ELR (cell line): Measurements from ENCODE around the gene RAB15.

Source experiments
- DNase-seq: peaks from one replicate; pipeline ENCODE4 v3.0.0-alpha.2; 2015; ENCODE audit warnings: low read depth

Gene RAB15

DNA sequence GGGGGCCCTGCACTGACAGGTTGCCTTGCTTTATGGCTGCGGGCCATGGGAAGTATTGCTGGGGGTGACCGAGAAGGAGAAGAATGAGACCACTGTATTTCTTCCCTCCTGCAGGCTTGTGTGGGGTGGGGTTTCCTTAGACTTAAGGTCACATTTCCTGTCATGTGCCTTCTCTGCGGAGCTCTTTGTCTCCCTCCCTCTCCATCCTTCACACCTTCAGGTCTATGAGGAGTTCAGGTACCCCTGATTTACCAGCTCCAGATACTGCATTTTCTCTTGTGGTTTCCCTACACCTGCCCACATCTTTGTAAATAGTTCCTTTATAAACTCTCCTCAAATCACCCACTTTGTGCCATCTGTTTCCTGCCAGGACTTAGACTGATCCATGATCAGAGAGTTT, 18.2 kb upstream of the RAB15 start:
- no peak for DNase-seq

DNA sequence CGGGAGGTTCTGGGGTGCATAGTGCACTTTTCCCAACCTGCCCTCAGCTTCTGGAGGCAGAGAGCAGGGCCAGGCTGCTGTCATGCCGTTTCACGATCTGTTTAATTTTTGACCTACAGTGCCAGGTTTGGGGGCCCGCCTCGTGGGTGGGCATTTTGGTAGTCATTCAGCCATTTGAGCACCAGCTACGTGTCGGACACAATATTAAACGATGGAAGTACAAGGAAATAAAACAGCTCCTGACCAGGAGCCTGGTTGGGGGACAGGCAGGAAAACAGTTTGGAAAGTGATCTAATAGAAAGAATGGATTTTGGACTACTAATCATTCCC, 15.3 kb upstream of the RAB15 start:
- DNase-seq = no peak

DNA sequence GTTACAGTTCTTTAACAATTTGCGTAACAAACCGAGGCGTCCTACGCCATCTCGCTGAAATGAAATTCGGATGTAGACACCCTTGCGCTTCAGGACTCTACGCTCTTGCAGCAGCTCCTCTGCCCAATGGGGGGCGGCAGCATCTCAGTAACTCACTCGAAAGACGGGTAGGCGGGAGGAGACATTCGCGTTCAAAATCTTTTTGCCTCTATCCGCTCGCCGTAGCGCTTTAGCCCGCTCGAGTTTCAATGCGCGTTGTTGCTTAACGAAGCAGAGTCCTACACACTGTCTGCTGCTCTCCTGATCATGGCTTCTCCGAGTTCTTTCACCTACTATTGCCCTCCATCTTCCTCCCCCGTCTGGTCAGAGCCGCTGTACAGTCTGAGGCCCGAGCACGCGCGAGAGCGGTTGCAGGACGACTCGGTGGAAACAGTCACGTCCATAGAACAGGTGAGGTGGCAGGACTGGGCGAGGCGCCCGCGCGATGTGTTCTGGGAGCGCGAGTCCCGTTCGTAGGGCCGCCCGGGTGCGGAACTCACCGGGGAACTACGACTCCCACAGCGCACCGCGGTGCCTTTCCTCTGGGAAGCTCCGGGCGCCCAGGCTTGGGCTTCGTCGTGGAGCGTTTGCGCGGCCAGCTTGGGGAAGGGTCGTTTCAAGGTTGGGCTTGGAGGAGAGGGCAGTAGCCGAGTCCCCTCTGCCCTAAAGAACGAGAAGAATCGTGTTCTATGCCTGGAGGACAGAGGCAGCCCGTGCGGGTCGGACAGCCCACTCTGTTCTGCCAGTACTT, 14.7 kb upstream of the RAB15 start, which contains the start of gene FNTB:
TSS of gene FNTB (plus strand) at position 248 of the 790 bp plus-strand sequence. CDS start at position 307, 59 bp downstream.
- peak; percentile 97 for DNase-seq

DNA sequence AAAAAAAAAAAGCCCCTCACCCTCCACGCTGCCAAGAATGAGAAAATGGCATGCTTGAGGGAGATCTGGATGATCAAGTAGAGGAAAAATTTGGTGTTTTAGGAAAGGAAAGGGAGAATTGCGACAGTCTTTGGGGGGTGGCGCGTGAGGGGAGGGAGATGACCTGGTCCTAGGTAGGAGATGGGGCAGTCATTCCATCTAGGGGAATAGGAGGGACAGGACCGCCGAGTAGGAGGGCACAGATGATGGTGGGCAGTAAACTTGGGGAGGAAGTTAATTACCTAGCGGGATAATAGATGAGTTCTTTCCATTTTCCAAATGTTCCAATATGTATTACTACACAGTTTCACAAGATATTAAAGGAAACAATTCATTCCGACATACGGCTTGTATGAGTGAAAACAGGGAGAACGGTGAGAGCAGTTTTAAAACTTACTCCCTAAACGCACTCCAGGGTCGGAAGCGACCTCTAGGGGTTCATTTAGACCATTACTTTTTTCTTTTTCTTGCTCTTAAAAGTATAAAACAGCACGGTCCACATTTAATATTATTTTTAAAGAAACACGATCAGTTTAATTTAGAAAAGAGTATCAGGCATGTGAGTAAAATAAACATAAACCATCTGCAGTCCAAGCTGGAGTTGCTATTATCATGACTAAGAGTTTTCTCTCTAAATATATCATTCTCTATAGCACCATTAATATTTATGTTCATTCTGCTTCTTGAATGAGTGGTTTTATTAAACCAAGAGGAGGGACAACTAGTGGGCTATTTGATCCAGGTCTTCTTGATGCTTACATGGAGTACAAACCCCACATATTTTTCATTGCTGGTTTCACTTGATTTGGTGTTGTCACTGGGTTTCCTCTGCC, 11.5 kb upstream of the RAB15 start:
- DNase-seq = peak; percentile 72

DNA sequence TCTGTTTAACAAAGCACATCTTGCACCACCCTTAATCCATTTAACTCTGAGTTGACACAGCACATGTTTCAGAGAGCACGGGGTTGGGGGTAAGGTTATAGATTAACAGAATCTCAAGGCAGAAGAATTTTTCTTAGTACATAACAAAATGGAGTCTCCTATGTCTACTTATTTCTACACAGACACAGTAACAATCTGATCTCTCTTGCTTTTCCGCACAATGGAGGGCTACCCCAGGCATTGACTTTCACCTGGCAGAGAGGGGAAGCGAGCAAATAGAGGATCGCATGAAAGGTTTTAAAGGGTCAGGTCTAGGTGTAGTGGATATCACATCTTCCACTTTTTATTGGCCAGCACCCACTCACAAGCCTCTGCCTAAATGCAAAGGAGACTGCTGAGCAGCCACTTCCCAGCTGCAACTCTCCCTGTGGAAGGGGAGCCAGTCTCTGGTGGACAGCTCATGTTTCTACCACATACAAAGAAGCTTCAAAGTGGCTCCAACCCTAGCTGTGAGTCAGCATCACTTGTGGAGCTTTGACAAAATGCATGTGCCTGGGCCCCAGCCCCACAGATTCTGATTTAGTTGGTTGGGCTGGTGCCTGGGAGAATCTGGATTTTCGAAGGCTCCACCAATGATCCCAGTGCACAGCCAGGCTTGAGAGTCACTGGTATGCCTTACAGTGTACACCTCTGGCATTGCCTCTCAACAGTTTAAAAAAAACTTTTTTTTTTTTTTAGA, 7.4 kb upstream of the RAB15 start:
- DNase-seq = no peak

DNA sequence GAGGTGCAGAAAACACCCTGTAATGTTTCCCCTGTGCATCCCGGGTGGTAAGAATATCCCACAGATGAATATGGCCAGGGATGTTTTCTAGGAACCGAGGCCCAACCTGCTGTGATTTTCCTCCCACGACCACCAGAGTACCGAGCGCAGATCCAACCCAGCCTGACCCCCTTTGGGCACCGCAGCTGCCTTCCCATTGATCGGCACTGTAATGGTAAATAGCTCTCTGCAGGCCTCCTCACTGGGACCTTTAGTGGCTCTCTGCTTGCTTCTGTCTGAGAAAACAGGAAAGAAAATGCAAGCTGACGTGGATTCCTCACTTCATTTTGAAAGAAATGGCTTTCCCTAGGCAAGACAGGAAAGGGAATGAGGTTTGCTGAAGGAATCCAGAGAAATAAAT, 2.4 kb upstream of the RAB15 start:
- no peak for DNase-seq

DNA sequence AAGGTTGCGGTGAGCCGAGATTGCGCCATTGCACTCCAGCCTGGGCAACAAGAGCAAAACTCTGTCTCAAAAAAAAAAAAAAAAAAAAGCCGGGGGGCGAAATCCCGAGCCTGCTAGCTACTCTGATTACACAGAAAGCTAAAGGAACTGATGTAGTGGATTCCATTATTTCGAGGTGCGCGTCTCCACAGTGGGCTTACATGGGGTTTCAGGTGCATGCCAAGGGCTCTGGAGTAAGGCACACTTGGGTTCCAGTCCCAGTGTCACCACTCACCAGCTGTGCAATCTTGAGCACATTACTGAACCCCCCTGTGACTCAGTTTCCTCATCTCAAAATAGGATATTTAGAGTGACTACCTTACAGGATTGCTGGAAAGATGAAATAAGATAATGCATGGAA, 1.7 kb upstream of the RAB15 start:
- no peak for DNase-seq

DNA sequence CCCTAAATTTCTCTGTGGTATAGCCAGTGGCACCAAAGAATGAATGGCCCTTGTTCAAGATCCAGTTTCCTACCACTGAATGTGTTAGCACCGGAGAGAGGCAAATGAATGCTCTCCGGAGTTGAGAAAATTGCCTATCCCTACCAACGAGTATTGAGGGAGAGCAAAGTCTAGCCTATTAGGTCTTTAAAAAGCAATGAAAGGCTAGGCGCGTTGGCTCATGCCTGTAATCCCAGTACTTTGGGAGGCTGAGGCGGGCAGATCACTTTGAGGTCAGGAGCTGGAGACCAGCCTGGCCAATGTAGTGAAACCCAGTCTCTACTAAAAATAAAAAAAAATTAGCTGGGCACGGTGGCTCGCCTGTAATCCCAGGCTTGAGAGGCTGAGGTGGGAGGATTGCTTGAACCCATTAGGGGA, 898 bp upstream of the RAB15 start:
- no peak for DNase-seq

DNA sequence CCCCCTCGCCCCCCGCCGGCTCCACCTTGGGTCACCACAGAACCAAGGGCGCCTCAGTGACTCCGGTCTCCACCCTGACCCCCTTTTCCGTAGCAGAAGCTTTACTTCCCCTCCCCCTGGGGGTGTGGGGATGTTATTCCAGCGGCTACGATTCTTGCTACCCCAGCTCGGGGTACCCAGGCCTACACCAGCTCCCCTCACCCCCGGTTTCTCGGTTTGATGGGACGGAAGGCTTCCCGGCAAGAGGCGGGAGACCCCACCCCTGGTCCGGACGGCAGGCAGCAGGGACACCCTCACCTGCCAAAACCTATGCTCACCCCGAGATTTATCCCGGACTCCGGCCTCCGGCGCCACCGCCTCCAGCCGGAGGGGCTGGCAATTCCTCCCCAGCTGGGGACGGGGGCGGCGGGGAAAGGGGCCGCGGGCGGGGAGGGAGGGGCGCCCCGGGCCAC, 619 bp downstream of the RAB15 start:
- DNase-seq = no peak

DNA sequence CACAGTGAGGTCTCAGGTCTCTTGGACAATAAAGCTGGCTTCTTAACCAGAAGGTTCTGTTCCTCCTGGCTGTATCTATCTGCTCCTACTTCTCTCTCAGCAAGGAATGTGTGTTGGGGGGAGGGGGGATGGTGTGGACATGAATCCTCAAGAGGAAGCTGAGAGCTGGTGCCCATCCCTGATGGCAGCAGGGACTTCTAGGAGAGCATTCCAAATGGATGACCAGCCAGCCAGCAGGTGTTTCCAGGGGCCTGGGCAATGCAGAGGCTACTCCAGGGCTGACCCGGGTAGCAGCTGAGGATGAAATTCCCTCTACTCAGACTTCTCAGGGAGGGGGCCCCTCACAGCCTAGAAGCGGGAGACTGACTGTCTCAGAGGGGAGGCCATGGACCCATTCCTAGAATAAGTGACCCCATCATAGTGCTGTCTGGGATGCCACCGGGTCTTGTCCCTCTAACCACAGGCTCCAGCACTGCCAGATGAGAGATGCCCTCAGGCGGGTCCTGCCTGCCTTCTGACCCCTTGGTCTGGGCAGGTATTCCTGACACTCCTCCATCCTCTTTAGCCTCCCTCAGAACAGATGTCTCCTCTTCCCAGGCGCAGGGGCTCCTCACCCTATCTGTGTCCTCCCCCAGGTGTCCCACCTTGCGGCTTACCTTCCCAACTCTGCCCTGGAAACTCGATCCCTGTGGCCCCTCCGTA, 1.2 kb downstream of the RAB15 start:
- DNase-seq = peak; percentile 22

DNA sequence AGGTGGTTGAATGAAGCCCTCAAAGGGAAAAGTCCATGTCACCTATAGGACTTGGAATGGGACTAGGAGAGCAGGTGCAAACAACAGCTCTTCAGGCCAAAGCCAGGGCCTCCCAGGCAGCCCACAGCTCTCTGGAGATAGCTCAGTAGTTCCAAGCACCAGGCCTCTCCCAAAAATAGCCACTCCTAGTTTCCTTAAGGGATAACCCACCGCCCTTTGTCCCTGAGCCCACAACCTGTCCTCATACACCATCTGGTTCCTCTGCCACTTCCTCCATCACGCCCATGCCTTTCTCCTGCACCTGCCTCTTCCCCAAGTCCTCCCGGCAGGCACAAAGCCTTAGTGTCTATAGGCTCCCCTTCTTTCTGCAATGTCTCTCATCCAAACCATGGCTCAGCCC, 2.1 kb downstream of the RAB15 start:
- no peak for DNase-seq

DNA sequence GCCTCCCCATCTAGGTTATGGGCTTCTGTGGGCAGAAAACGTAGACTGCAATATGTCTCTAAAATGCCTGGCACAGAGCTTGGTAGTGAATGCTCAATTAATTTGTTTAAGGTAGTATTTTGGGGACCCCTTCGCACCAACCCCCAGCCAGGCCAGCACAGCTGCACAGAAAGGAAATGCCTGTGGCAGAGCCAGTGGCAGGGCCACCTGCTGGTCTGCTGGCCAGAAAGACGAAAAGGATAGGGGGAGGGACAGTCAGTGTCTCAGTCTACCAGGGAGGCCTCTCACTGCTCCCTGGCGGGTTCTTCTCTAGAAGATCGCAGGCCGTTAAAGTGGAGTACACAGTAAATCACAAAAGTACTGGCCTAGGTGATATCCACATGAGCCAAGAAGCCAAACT, 3.5 kb downstream of the RAB15 start:
- no peak for DNase-seq

DNA sequence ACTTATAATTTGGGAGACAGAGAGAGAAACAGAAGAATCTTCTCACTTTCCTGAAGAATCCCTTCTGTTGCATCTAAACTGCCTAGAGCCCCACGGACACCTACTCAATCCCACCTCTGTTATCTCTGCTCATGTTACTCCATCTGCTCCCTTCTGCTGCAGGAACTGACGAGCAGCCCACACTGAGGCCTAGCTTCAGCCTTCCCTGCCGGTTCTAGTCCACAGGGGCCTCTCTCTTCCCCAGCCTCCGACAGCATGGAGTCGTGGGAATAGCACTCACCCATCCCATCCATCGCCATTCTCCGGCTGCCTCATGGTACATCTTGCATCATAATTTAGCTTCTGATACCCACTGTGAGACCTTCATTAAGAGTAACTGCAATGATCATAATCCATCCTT, 4.0 kb downstream of the RAB15 start:
- DNase-seq = no peak

DNA sequence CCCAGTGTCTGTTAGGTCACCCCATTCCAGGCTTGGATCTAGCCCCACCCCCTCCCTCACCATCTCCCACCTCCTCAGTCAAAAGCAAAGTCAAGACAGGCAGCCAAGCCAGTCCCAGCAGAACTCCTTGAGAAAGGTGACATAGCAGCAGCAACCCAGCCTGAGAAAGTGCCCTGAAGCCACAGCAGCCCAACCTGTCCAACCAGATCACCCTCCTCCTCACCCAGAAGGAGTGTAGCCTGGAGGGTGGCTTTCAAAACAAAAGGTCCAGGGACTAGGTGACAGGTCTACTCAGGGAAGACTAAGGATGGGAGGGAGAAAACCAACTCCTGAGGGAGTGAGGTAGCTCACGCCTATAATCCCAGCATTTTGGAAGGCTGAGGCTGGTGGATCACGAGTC, 5.2 kb downstream of the RAB15 start:
- no peak for DNase-seq

DNA sequence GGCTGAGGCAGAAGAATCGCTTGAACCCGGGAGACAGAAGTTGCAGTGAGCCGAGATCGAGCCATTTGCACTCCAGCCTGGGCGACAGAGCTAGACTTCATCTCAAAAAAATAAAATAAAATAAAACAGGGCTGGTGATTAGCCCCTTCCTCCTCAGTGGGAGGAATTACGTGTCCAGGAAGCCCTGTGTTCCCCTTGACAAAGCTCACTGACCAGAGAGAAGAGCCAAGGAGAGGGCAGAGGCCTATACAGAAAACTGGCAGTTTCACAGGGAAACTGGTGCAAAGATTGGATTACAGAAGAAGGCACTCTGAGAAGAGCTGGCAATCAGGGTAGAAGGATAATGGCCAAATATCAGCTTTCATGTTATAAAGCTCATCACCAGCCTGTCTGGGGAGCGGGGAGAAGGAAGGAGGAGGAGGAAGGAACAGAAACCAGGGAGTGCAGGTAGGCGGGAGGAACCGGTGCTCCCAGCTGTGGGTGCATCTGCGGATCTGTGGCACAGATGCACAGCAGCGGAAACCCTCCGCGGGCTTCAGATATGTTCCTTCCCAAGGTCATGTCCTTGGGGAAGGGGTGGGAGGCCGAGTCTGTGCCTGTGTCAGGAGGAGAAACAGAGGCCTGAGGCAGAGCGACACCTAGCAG, 6.7 kb downstream of the RAB15 start:
- DNase-seq = no peak

DNA sequence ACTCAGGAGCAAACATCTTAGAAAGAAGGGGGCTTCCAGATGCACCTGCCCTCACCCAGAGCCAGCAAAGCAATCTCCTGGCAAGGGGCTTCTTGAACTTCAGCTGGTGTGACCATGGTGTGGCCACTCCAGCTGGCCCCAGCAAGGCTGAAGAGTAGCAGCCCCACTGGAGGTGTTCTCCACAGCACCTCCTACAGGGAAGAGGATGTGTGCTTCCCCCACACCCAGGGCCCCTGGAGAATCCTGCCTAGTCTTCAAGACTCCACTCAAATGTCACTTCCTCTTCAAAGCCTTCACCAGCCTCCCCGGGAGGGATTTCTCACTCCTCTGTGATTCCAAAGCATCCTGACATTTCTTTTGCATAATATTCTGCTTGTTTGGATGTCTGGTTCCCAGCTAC, 8.5 kb downstream of the RAB15 start:
- no peak for DNase-seq

DNA sequence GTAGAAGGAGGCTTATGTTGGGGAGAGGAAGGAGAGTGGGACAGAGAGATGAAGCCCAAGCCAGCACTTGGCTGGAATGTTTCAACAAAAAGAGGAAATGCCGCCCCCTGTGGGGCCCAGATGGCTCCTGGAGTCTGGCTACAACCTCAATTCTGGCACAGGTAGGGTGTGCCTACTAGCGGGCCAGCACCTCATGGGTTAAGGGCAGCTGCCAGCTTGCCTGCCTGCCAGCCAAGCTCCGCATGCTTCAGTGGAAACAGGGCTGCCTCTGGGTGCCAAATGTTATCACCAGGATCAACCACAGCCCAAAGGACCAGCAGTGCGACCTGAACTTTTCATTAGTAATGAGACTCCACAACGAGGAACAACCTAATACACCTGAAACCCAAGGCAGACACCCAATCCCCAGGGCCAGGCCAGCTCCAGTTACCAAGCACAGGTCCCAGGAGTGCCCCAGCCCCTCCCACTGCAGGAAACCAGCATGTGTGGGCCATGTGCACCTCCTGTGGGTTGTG, 11.3 kb downstream of the RAB15 start:
- DNase-seq = no peak

DNA sequence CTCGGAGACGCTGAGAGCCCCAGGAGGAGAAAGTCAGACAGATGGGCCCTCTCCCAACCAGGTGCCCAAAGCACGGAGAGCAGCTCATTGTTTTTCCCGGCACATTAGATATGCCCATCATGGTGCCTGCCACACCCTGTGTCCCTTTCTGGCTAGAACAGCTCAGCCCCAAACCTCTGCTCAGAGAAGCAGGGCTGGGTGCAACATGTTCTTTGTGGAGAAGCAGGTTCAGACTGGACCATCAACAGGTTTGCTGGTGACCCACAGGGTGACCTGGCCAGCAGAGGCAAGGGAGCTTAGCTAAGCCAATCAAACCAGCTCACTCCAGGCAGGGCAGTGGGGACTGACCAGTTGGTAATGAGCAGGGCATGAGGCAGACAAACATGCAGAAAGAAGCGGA, 13.4 kb downstream of the RAB15 start:
- DNase-seq = no peak

DNA sequence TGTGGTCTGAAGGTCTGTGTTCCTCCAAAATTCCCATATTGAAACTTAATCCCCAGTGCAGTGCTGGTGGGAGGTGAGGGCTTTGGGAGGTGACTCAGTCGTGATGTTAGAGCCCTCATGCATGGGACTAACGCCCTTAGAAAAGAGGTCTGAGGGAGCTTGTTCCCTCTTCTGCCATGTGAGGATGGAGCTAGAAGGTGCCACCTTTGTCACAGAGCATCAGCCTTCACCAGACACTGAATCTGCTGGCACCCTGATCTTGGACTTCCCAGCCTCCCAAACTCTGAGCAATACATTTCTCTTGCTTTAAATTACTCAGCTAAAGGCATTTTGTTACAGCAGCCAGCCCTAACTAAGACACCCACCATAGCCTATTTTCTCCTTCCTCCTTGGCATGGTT, 13.9 kb downstream of the RAB15 start:
- no peak for DNase-seq

DNA sequence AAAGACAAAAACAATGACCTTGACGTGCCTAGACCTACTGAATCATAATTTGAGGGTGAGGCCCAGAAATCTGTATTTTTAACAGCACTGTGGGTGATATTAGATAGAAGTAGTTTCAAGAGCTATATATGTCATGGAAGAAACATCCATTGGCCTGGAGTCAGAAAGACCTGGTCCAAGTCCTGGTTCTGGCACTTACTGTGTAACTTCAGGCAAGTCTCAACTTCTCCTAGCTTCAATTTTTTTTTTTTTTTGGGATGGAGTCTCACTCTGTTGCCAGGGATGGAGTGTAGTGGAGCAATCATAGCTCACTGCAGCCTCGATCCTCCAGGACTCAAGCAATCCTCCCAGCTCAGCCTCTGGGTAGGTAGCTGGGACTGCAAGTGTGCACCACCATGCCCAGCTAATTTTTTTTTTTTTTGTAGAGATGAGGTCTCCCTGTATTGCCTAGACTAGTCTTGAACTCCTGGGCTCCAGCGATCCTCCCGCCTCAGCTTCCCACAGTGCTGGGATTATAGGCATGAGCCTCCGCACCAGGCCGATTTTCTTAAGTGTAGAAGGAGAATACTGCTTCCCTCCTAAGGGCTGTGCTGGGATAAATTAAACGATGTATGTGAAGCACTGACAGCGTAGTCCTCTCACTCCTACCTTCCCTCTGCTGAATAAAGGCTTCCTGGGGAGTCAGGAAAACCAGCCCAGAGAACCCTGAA, 15.3 kb downstream of the RAB15 start:
- no peak for DNase-seq

DNA sequence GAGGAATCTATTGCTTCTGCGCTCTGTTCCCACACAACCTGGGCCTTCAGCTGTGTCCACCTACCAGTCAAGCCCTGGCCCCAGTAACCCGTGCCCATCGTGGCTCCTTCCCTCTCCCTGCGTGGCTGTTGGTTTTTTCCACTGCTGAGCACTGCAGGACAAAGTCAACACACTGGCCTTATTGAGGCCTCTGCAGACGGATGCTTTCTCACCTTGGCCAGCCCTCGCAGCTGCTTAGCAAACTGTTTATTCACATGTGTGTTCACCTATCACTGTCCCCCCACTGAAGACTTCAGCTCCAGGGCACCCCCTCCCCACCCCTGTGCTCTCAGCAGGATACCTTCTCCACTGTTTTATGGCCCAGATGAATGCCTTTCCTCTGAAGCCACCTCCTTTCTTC, 16.8 kb downstream of the RAB15 start:
- DNase-seq = no peak
